ENCODE data around the gene GGA1. TPM values are rescaled to one million over a fixed set of nuclear protein-coding genes. Genes with fewer than 3 reads are reported as not detected.
A peak's percentile ranks its signal among the peaks of the same experiment; 100 is the strongest.

Gene GGA1
- total RNA-seq, 1 donor from 2014 or later: 56.1 TPM

DNA sequence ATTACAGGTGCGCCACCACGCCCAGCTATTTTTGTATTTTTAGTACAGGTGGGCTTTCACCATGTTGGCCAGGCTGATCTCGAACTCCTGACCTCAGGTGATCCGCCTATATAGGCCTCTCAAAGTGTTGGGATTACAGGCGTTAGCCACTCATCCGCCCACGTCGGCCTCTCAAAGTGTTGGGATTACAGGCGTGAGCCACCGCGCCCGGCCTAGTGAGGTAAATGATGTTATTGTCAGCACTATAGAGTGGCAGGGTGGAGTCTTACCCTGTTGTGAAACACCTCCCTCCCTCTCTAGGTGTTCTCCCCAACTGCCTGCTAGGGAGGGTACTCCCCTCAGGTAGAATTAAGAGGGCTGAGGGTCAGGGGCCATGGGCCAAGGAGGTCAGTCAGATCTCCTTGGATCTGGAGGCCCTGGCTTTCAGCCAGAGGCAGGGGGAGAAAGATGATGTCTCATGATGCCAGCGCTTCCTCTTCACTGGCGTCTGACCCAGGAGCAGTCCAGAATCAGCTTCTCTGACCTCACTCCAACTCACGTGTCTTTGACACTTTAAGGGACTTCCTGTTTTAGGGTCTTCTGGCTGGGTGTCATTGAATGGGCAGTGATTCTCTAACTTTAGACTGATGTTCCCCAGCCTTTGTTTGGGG lies 2.0 kb downstream of the GGA1 start:
- H3K9me3 Mint-ChIP-seq (ENCODE audit: unreplicated experiment): no peaks in the 10 kb centered on the region
- no peak overlapping the region for H3K27ac Mint-ChIP-seq (ENCODE audit: unreplicated experiment)
- H3K4me1 Mint-ChIP-seq (ENCODE audit: unreplicated experiment): peaks cover 36% of the 10 kb centered on the region
- DNase-seq (ENCODE audit: extremely low spot score, unreplicated experiment): no peak
- TF ChIP-seq, protein P1, sequence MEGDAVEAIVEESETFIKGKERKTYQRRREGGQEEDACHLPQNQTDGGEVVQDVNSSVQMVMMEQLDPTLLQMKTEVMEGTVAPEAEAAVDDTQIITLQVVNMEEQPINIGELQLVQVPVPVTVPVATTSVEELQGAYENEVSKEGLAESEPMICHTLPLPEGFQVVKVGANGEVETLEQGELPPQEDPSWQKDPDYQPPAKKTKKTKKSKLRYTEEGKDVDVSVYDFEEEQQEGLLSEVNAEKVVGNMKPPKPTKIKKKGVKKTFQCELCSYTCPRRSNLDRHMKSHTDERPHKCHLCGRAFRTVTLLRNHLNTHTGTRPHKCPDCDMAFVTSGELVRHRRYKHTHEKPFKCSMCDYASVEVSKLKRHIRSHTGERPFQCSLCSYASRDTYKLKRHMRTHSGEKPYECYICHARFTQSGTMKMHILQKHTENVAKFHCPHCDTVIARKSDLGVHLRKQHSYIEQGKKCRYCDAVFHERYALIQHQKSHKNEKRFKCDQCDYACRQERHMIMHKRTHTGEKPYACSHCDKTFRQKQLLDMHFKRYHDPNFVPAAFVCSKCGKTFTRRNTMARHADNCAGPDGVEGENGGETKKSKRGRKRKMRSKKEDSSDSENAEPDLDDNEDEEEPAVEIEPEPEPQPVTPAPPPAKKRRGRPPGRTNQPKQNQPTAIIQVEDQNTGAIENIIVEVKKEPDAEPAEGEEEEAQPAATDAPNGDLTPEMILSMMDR (IDR thresholded peaks at IDR 0.05): no peak
- peak overlapping the region; percentile 85 for H3K4me3 Mint-ChIP-seq (ENCODE audit: unreplicated experiment)
- peaks cover 2% of the 10 kb centered on the region for H3K27me3 Mint-ChIP-seq (ENCODE audit: unreplicated experiment)
- H3K36me3 Mint-ChIP-seq (ENCODE audit: unreplicated experiment): no peaks in the 10 kb centered on the region

DNA sequence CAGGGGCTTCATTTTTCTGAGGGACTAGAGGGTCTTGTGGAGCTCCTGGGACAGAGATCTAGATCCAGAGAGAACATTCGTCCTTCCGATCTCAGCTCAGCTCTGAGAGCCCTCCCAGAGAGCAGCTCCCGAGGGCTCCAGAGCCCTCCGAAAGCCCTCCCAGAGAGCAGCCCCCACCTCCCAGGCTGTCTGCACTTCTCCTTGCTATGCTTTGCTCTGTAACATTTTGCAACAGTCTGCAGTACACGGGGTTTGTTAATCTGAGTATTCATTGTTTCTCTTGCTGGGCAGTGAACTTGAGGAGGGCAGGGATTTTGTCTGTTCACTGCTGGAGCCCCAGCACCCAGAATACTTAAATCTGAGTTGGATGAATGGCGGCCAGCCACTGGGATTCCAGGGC lies 2.6 kb downstream of the GGA1 start:
- H3K27ac Mint-ChIP-seq (ENCODE audit: unreplicated experiment): peak overlapping the region; percentile 27
- H3K4me1 Mint-ChIP-seq (ENCODE audit: unreplicated experiment): peaks cover 36% of the 10 kb centered on the region
- no peaks in the 10 kb centered on the region for H3K36me3 Mint-ChIP-seq (ENCODE audit: unreplicated experiment)
- no peaks in the 10 kb centered on the region for H3K9me3 Mint-ChIP-seq (ENCODE audit: unreplicated experiment)
- DNase-seq (ENCODE audit: extremely low spot score, unreplicated experiment): no peak
- H3K27me3 Mint-ChIP-seq (ENCODE audit: unreplicated experiment): no peaks in the 10 kb centered on the region
- TF ChIP-seq, protein P1 (IDR thresholded peaks at IDR 0.05): no peak
- no peak overlapping the region for H3K4me3 Mint-ChIP-seq (ENCODE audit: unreplicated experiment)

DNA sequence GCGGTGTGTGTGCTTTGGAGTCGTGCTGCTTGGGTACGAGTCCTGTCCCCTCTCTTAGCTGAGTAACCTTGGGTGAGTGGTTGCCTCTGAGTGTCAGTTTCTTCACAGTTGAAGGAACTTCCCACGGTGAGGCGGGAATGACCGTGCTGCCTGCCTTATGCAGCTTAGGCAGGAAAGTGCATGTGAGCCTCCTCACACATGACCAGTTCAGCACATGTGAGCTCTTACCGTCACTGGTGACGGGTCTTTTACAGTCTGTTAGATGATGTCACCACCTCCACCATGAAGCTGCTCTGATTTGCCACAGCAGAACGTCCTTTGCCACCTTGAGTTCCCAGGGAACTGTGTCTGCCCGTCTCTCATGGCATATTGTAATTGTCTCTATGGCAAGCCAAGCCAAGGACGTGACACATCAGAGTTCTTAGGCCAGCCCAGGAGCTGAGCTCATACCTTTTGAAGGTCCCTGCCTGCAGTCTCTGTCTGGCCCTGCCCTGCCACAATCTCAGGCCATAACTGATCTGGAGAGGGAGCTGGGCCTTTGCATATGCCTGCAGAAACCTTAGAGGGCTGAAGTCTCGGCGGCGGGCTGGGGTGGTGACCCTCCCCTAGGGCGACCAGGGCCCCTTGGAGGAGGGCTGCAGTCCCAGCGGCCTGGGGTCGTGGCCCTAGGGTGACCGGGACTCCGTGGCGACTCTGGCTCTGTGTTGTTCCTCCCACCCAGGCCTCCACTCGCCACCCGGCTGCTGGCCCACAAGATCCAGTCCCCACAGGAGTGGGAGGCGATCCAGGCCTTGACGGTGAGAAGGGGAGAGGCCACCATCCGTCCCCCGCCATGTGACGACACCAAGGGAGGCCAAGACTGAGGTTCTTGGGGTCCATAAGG lies 7.8 kb downstream of the GGA1 start:
- TF ChIP-seq, protein P1 (IDR thresholded peaks at IDR 0.05): no peak
- Mint-ChIP-seq H3K9me3 (ENCODE audit: unreplicated experiment) (no peaks in the 10 kb centered on the region), H3K27me3 (ENCODE audit: unreplicated experiment) (no peaks in the 10 kb centered on the region), H3K36me3 (ENCODE audit: unreplicated experiment) (peaks cover 5% of the 10 kb centered on the region), H3K4me3 (ENCODE audit: unreplicated experiment) (no peak overlapping the region), H3K27ac (ENCODE audit: unreplicated experiment) (no peak overlapping the region), H3K4me1 (ENCODE audit: unreplicated experiment) (peaks cover 3% of the 10 kb centered on the region)
- no peak for DNase-seq (ENCODE audit: extremely low spot score, unreplicated experiment)

DNA sequence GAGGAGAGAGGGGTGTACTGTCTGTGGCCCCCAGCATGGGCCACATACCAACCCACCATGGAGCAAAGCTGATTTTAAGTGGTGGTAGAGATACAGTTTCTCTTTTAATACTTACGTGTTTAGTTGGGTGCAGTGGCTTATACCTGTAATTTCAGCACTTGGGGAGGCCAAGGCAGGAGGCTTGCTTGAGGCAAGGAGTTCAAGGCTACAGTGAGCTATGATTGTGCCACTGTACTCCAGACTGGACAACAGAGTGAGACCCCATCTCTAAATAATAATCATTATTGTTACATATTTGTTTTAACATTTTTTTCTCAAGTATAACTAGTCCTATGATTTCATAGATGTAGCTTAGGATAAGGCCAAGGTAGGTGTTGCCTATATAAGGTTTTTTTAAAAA lies 8.8 kb downstream of the GGA1 start:
- no peaks in the 10 kb centered on the region for H3K27me3 Mint-ChIP-seq (ENCODE audit: unreplicated experiment)
- H3K9me3 Mint-ChIP-seq (ENCODE audit: unreplicated experiment): no peaks in the 10 kb centered on the region
- no peak overlapping the region for H3K27ac Mint-ChIP-seq (ENCODE audit: unreplicated experiment)
- H3K4me3 Mint-ChIP-seq (ENCODE audit: unreplicated experiment): no peak overlapping the region
- DNase-seq (ENCODE audit: extremely low spot score, unreplicated experiment): no peak
- H3K4me1 Mint-ChIP-seq (ENCODE audit: unreplicated experiment): peaks cover 2% of the 10 kb centered on the region
- TF ChIP-seq, protein P1 (IDR thresholded peaks at IDR 0.05): no peak
- H3K36me3 Mint-ChIP-seq (ENCODE audit: unreplicated experiment): peaks cover 5% of the 10 kb centered on the region

DNA sequence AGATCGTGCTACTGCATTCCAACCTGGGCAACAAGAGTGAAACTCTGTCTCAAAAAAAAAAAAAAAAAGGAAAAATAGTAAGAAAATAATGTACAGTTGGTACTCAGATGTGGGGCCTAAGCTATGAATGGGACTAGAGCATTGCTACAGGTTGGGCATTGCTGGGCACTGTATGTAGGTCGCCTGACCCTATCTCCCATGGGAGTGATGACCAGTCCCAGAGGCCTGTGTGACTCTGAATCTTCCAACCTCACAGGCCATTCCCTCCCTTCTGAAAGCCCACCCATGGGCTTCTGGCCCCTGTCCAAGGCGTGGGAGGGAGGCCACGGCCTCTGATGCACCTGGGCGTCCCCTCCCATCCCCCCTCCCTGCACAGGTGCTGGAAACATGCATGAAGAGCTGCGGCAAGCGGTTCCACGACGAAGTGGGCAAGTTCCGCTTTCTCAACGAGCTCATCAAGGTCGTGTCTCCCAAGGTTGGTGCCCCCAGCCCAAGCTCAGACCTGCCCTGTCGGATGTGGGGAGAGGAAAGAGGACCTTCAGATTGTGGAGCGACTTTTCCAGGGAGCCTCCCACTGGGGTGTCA lies 9.5 kb downstream of the GGA1 start:
- H3K36me3 Mint-ChIP-seq (ENCODE audit: unreplicated experiment): peaks cover 5% of the 10 kb centered on the region
- H3K4me3 Mint-ChIP-seq (ENCODE audit: unreplicated experiment): no peak overlapping the region
- H3K27ac Mint-ChIP-seq (ENCODE audit: unreplicated experiment): no peak overlapping the region
- TF ChIP-seq, protein P1 (IDR thresholded peaks at IDR 0.05): no peak
- H3K4me1 Mint-ChIP-seq (ENCODE audit: unreplicated experiment): peaks cover 2% of the 10 kb centered on the region
- DNase-seq (ENCODE audit: extremely low spot score, unreplicated experiment): no peak
- H3K27me3 Mint-ChIP-seq (ENCODE audit: unreplicated experiment): no peaks in the 10 kb centered on the region
- no peaks in the 10 kb centered on the region for H3K9me3 Mint-ChIP-seq (ENCODE audit: unreplicated experiment)

Measured in osteocyte (in vitro differentiated cells).